SH-SY5Y (cell line): ENCODE results near the gene UBE4A.

ENCODE experiments used
- GATA2 ChIP-seq: IDR thresholded peaks from 2 replicates; pipeline ENCODE4 v1.6.1; 2011; ENCODE audit warnings: mild to moderate bottlenecking, low read depth, low read length
- GATA3 ChIP-seq: IDR thresholded peaks from 2 replicates; pipeline ENCODE4 v1.6.1; 2011; ENCODE audit warnings: low read depth, mild to moderate bottlenecking, low read length, moderate library complexity

UBE4A gene

GRCh38 chr11:118328745-118329144 lies 30.7 kb upstream of the UBE4A start:
- TF ChIP-seq GATA3 (no peak), GATA2 (no peak)

GRCh38 chr11:118334745-118335144 lies 24.7 kb upstream of the UBE4A start:
- no peak for TF ChIP-seq GATA2
- TF ChIP-seq GATA3: no peak

- no peak for TF ChIP-seq GATA3
- no peak for TF ChIP-seq GATA2
These were observed 20.8 kb upstream of the UBE4A start for GRCh38 chr11:118338637-118339061.

- TF ChIP-seq GATA3 (no peak), GATA2 (no peak)
These were observed 20.0 kb upstream of the UBE4A start for GRCh38 chr11:118339281-118339961.

- TF ChIP-seq GATA3: no peak
- no peak for TF ChIP-seq GATA2
These were observed 19.0 kb upstream of the UBE4A start for GRCh38 chr11:118340449-118340848.

- TF ChIP-seq GATA2: no peak
These were observed 18.1 kb upstream of the UBE4A start for GRCh38 chr11:118341261-118341660.

- TF ChIP-seq GATA3 (no peak), GATA2 (no peak)
These were observed 17.4 kb upstream of the UBE4A start for GRCh38 chr11:118341815-118342489.

GRCh38 chr11:118342503-118343161 lies 16.8 kb upstream of the UBE4A start, which contains the start of gene CD3D:
Gene CD3D (minus strand): TSS chr11:118342705. CDS start chr11:118342607, 98 bp downstream.
- TF ChIP-seq GATA2: no peak
- TF ChIP-seq GATA3: no peak

GRCh38 chr11:118343248-118343647 lies 16.2 kb upstream of the UBE4A start:
- TF ChIP-seq GATA2: no peak
- TF ChIP-seq GATA3: no peak

- TF ChIP-seq GATA3 (no peak), GATA2 (no peak)
These were observed 15.4 kb upstream of the UBE4A start, which contains the start of gene CD3G for GRCh38 chr11:118343981-118344515. Gene CD3G (plus strand): TSS chr11:118344344. CDS start chr11:118344424, 80 bp downstream.

- no peak for TF ChIP-seq GATA3
These were observed 9.9 kb upstream of the UBE4A start for GRCh38 chr11:118349475-118349874.

- TF ChIP-seq GATA2 (no peak), GATA3 (no peak)
These were observed 6.2 kb upstream of the UBE4A start for GRCh38 chr11:118353084-118353710.

- no peak for TF ChIP-seq GATA2
- no peak for TF ChIP-seq GATA3
These were observed 1.3 kb upstream of the UBE4A start for GRCh38 chr11:118358071-118358470.
